Hematopoietic multipotent progenitor cell treated with erythropoietin and hydrocortisone succinate and interleukin-3 and kit ligand, for 8 days (in vitro differentiated cells): ENCODE results near the gene SERPINA12.

Source experiments
- DNase-seq: peaks from one replicate; pipeline ENCODE4 v3.0.0-alpha.2; 2015

SERPINA12 gene, protein sequence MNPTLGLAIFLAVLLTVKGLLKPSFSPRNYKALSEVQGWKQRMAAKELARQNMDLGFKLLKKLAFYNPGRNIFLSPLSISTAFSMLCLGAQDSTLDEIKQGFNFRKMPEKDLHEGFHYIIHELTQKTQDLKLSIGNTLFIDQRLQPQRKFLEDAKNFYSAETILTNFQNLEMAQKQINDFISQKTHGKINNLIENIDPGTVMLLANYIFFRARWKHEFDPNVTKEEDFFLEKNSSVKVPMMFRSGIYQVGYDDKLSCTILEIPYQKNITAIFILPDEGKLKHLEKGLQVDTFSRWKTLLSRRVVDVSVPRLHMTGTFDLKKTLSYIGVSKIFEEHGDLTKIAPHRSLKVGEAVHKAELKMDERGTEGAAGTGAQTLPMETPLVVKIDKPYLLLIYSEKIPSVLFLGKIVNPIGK

DNA sequence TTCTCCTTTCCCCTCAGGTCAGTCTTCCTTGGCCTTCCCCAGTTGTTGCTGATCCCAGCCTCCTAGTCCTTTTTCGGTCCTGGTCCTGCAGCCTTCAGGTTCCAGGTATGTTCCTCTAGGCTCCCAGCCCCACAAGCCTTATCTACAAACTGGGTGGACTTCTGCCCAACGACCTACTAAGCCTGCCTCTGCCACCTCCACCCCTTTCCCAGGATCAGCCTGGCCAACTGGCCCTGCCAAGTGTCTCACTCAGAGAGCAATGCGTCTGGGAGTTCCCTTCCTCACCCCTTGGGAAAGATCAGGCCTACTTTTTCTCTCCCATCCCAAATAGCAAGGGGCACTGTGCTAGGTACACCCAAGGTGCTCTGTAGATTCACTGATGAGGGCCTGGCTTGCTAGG lies at the start of gene SERPINA12:
SERPINA12 (minus strand) TSS at position 114 of the 400 bp plus-strand sequence. CDS start 11,072 bp downstream, outside the sequence.
- no peak for DNase-seq

DNA sequence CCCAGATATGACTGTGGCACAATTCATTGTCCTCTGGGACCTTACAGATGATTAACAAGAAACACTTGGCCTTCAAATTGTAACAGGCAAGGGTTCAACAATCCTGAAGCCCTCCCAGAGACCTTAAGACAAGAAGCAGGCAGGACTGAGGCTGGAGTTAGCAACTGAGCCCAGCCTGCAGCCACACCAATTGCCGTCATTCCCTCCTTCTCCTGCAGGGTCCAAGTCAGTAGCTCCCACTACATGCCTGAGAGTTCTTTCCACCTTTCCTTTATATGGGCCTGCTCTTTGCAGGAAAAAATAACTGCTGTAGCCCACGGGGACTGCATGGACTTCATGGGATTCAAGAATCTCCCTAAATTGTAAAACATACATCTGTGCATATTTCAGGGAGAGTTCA lies 49.6 kb upstream of the SERPINA12 start:
- DNase-seq: no peak

DNA sequence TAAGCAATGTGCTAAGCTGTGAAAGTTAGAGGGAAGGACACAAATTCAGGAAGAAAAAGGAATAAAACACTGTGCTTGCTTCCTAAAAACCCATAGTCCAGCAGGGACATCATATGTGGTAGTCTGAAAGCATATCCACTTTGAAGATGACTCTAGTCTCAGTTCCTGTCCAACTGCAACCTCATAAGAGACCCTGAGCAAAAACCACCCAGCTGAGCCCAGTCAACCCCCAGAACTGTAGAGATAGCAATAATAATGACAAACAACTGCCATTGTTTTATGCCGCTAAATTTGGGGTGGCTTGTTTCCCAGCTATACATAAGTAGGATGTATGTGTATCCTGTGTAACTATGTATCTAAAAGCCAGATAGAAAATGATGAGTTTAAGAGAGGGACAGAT lies 48.1 kb upstream of the SERPINA12 start:
- no peak for DNase-seq

DNA sequence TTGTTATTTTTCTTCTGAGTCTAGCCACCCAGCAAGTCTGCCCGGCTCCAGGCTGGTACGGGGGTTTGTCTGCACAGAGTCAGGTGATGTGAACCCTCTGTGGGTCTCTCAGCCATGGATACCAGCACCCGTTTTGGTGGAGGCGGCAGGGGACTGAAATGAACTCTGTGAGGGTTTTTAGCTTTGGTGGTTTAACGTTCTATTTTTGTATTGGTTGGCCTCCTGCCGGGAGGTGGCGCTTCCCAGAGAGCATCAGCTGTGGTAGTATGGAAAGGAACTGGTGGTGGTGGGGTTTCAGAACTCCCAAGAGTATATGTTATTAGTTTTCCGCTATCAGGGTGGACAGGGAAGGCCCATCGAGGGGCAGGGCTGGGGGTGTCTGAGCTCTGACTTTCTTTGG lies 46.7 kb upstream of the SERPINA12 start:
- no peak for DNase-seq

DNA sequence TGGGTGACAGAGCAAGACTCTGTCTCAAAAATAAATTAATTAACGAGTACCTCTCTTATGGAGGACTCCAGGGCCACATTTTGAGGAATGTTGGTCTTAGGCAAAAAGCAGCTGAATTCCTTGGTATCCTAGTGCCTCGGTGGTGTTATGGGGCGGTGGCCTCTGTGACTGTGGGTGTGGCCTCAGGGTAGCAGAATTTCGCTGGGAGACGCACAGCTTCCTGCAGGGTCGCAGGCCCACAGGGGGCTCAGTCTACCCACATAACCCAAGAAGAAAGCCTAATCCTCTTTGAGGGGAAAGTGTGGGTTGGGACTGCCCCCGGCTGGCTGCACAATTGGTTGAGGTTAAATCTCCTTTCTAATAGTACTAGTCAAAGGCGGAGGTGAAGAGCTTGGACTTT lies 40.8 kb upstream of the SERPINA12 start:
- DNase-seq: no peak

DNA sequence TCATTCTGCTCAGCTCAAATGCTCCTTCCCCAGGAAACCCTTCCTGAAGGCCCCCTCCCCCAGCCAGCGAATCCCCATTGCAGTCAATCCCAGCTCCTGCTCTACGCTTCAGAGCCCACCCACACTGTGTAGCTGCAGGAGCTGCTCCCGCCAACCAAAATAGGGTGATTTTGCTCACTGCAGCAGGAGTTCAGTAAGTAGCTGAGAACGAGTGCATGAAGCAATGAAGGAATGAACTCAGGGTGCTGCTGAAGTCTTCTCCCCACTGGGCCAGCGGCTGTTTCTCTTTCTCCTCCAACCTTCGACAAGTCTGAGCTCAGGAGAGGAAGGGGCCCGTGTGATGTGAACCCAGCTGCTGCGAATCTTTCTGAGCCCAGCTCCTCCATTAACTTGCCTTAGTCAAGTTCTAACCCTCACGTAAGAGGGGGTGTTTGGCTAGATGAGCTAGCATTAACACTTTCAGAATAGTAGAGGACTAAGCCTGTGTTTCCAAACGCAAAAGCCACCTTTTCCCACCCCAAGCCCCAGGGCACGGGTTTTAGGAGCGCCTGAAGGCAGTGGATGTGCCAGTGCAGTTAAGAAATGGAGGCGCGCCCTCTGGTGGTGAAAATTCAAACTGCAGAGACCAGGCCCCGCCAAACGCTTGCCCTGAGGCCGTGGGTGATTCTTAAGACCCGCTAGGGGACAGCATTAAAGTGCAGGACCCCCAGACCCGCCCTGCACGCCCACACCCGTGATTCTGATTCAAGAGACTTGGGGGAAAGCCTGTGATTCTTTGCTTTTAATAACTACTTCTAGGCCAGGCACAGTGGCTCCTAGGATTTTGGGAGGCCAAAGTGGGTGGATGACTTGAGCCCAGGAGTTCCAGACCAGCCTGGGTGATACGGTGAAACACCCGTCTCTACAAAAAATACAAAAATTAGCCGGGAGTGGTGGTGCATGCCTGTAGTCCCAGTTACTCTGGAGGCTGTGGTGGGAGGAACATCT lies 40.0 kb upstream of the SERPINA12 start:
- peak; percentile 41 for DNase-seq

DNA sequence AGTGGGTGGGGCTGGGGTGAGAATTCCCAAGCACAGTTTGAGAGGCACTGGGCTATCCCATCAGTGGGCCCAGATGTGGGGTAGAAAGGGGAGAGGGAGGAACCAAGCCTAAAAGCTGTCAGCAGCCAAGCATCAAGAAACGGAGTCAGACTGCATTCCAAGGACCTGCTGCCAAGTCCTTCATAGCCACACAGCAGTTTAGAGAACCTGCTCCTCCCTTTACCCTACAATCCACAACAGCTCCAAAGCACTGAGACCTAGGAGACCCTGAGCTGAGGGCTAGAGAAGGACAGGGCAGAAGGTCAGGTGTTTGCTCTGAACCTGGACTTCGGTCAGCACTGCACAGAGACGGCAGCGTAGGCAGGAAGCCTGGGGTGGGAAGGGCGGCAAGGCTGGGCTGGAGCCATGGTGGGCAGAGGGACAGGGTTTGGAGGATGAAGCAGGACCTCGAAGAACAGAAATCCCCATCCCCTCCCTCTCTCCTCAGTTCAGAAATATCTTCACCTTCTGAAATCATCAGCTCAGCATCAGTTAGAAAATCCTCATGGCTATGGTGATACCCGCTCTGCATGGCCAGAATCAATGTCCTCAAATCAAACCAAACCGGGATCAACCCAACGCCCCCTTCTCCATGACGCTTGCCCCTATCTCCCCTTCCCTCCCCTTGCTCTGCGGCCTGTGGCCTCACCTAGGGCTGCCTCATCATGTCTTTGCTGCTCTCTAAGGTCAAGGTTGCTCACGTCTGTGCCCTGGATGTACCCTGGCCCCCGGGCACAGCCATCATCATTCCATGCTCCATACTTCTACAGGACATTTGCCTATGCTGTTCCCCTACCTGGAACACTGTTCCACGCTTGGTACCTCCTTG lies 39.1 kb upstream of the SERPINA12 start:
- DNase-seq: no peak

DNA sequence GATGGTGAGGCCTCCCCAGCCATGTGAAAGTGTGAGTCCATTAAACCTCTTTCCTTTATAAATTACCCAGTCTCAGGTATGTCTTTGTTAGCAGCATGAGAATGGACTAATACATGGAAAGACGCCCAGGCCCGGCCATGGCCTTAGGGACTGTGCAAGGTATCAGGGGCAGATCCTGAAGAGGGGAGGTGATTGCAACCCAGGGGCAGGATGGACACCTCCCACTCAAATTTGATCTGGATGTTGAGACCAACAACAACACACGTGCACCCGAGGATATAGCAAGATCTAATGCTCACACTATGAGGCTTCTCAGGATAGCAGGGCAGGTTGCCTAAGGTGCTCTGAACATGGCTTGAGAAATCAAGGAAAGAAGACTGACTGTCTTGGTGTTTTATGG lies 38.5 kb upstream of the SERPINA12 start:
- DNase-seq: no peak

DNA sequence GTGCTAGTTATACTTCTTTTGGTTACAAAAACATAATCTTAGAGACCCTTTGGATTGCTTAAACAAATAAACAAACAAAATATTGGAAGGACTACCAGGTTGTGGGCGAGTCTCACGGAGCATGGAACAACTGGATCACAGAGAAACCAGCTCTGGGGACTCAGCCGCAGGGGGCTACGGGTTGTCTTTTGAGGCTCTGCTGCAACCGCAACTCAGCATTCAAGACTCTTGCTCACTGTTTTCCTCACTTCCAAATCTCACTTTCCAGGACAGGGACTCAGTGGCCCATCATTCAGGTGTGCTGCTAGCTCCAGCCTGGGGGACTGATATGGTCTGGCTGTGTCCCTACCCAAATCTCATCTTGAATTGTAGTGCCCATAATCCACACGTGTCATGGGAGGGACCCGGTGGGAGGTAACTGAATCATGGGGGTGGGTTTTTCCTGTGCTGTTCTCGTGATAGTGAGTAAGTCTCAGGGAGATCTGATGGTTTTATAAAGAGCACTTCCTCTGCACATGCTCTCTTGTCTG lies 37.9 kb upstream of the SERPINA12 start:
- DNase-seq: no peak

DNA sequence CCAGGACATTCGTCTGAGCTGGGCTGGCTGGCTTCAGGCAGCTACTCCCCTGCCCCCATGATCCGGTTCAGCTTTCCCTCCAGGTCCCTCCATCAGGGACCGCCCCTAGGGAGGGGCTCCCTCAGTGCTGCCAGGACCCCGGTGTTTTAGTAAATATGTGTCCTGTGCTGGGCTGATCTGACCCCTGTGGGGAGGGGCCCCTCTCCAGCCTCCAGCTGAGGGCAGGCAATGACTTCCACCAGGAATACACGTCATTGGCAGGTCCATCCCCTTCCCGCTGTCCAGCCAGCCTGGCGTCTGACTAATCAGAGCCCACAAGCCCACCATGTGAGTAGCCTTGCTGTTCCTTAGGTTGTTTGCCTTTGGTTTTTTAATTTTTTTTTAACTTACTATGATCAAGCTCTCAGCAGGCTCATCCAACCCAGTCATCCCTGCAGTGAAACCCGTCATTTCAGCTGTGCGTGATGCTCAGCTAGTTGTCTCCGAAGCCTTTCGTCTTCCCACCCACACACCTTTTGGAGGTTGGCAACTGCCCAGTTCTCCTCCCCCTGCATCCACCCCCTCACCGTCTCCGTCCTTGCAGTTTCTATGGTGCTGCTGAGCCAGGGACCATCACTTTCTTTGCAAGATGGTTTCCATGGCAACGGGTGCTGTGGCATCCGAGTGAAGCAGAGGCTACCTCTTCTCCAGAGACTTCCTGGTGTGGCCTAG lies 36.0 kb upstream of the SERPINA12 start:
- DNase-seq: no peak

DNA sequence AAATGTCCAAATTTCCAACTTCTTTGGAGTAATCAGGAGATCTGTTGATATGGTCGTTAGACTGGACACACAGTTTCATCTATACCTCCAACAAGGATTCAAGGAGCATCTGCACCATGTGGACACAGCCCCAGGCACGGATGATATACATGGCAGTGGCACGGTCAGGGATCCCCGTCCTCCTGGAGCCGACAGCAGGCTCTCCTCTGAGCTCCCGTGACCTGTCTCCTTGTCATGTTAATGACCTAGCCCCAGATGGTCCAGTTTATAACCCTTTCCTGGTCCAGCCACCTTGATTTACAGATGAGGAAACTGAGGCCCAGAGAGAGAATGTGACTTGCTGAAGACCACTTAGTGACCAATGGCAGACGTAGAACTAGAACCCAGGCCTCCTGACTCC lies 35.5 kb upstream of the SERPINA12 start:
- DNase-seq: no peak

DNA sequence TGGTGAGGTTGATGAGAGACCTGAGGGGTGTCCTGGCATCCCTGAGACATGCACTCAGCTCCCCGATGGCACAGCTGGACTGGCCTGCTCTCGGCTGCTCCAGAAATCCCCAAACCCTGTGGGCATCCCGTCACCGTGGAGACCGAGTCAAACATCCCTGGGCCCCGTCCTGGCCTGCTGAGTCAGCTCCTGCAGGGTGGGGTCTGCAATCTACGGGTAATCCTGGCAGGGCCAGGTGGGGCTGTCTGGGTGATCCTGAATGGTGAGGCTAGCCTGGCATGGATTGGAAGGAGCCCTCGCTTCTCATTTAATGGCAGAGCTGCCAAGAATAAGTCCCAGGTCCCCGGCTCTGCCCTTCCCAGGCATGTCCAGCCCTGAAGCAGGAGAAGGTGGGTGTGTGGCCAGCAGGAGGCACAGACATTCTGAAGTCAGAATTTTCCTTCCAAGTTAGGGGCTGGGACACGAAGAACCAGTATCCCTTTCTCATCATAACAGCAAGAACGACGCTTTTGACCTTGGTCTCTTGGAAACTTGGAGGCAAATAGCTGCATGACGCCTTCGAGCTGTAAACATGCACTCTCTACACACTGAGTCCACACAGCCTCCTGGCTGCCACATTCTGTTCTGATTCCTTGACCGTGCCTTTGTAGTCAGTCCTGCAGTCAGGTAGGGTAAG lies 34.3 kb upstream of the SERPINA12 start:
- no peak for DNase-seq

DNA sequence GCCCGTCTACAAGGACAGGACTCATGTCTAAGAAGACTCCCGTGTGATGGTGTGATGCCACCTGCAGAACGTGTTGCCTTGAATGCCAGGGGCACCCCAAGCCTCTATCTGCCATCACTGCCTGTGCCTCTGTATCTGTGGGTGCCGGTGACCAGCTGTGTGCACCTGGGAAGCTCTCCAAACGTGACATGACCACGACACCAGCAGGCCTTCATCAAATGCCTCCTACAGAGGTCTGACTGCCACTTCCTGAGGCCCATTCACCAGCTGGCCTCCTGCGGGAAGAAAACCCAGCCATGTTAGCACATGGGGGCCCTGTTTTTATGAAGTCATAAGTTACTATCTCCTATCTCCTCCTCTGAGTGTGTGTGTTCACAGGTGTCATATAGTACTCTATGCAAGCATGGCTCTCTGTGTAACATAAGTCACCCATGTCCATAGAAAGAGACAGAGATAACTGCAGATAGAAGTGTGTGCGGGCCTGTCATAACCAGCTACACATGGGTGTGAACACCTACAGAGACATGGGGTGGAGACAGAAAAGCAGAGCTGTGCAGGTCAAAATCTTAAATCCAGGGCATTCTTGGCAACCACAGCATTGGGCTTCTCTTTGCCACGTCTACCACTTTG lies 33.7 kb upstream of the SERPINA12 start:
- DNase-seq: no peak

DNA sequence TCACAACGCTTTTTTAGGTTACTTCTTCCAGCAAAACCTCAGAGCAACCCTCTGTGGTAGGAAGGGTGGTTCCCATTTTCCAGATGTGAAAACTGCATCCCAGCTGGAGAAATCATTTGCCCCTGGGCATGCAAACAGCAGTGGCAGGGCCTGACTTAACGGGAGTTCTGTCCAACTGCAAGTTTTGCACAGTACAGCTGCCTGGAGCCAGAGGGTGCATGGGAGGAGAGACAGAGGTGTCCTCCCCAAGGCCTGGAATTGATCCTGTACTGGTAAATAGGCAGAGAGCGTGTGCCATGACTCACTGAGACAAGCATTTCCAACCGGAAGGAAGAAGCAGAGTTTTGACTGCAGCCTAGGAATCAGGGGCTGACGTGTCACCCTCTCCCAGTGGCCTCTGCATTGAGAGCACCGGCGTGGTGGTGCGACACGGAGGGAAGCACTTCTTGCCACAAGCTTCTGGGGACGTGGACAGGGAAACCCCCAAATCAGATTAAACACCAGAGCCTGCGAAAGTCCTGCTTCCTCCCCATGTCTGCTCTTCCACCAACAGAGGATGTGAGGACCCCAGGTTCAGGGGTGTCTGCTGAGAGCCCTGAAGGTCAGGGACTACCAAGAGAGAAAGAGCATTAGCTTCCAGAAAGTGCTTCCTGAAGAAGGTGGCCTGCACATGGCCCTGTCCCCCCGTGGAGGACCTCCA lies 33.0 kb upstream of the SERPINA12 start:
- no peak for DNase-seq

DNA sequence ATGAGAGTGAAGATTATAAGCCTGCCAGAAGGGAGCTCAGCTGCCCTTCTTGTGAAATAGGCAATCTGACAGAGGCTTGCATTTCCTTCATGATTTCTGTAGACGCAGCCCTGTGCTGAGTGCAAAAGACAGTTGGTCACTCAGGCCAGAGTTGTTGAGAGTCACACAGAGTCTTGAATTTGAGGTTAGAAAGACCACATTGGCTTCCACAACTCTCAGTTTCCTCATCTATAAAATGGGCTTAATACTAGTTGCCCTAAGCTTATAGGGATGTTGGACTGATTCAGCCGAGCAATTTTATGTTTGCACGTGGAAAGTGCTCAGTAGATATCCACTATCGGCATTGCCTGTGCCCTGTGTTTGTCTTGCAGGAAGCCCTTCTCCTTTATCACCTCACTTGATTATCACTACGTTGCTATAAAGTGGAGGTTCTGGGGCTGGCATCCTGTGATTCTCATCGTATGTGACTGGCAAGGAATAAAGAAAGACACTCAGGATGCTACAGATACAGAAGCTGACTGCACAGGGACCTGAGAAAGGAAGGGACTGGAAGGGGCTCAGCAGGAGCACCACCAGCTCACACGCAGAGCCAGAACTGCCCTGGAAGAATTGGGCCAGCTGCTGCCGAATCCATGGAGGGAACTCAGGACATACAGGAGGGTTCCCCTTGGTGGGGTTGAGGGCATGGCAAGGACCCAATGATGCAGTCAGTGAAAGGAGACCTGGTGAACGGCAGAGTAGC lies 32.1 kb upstream of the SERPINA12 start:
- DNase-seq: no peak

DNA sequence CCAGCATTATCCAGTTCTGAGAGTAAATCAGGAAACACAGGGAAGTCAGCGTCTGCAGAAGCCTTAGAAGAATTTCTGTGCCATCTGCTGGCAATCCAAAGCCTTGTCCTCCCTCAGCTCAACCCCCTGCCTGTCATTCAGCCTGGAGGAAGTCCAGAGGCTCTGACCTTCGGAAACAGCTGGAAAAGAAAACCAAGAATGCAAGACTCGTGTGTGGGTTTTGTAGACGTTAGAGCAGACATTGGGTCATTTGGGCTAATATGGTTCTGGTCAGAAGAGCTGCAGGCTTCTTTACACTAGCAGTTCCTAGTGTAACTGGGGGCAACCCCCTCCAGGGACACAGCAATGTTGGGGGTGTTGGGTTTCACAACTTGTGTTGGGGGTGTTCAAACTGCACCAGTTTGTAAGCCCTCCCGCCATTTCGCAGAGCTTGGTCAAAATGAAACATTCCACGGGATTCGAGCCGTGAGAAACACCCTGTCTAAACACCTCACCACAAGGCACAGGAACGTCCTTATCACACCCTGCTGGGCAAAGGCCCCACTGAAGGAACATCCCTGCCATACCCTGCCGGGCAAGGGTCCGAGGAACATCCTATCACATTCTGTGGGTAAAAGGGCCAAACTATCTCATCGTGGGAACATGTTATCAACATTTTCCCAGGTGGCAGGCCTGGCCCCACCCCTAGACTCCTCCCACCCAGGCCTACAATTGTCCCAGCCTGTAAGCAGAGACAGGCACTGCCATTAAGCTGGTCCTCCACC lies 30.9 kb upstream of the SERPINA12 start:
- DNase-seq: peak; percentile 36

DNA sequence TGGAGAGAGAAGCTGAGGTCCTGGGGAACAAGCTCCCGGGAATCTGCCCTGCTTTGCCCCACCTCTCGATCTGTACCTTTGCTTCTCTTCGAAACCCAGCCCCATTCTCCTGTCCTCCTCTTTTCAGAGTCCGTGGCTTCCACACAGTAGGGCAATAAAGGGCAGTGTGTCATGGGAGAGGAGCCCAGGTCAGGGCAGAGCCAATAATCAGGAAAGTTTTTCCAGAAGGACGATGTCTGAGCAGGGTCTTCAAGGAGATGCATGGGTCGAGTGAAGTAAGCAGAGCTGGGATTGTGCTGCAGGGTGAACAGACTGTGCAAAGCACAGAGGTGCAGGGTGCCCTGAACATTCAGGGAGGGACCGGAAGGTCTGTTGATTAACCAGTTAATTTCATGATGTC lies 29.9 kb upstream of the SERPINA12 start:
- DNase-seq: no peak

DNA sequence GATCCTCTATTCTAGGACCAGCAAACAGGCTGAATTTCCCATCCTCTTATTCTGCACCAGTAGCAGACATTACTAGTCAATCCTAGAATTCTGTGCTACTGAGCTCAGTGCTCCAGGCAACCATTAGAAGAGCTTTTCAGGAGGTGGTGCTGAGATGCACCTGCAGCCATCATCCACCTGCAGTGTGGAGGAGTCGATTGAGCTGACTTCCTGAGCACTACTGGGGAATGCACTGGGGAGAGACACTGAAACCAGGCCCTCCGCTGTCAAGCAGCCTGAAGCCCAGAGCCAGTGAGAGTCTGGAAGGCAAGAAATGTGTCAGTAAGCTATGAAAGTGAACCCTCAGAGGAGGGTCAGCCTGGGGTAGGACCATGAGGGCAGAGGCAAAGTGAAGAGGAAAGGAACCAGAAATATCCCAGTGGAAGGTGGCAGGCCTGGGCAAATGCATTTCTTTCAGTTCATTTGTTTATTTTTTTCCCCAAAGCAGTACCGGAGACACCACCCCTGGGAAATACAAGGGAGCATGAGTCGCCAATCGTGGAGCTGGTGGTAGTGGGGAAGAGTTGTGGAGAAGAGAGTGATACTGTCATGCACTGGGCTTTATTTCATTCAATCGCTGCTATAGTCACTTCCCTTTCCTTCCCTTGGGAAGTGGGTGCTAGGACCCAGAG lies 28.9 kb upstream of the SERPINA12 start:
- DNase-seq: no peak
